ENCODE data around the gene SPTBN1. TPM values are rescaled to one million over a fixed set of nuclear protein-coding genes. Genes with fewer than 3 reads are reported as not detected.

Gene SPTBN1
- total and polyA plus RNA-seq, 9 of the 15 experiments (the other 6 are each of a cell fraction or from before 2014, with no cell fraction given), result 8.9 to 66.8 (median 31.4) TPM

- TF ChIP-seq TCF7L2 (IDR thresholded peaks at IDR 0.05; ENCODE audit: low read depth, low read length) (no peak), ELF4 (CRISPR knock-in tag; IDR thresholded peaks at IDR 0.05) (0 out of 2 replicates have a peak, but pooled peaks have one; percentile 31), KLF16 (IDR thresholded peaks at IDR 0.05) (0 out of 2 replicates have a peak, but pooled peaks have one; percentile 7), SMARCB1 (IDR thresholded peaks at IDR 0.05; ENCODE audit: insufficient read length, low read depth) (no peak), ELK3 (CRISPR knock-in tag; IDR thresholded peaks at IDR 0.05) (no peak), L3MBTL2 (IDR thresholded peaks at IDR 0.05) (no peak), RUNX1 (IDR thresholded peaks at IDR 0.05; ENCODE audit: low read depth) (no peak), EP300 (IDR thresholded peaks at IDR 0.05; ENCODE audit: low read length) (peak; percentile 77), SMAD2 (IDR thresholded peaks at IDR 0.05; ENCODE audit: low read depth, low read length) (no peak), SAFB (IDR thresholded peaks at IDR 0.05; ENCODE audit: borderline replicate concordance, low read depth, low read length) (no peak), ZNF165 (CRISPR knock-in tag; IDR thresholded peaks at IDR 0.05; ENCODE audit: borderline replicate concordance) (no peak), FOXA1 (IDR thresholded peaks at IDR 0.05; ENCODE audit: borderline replicate concordance) (no peak), MAFK (IDR thresholded peaks at IDR 0.05; ENCODE audit: low read length) (no peak)
- TF ChIP-seq, protein P1, sequence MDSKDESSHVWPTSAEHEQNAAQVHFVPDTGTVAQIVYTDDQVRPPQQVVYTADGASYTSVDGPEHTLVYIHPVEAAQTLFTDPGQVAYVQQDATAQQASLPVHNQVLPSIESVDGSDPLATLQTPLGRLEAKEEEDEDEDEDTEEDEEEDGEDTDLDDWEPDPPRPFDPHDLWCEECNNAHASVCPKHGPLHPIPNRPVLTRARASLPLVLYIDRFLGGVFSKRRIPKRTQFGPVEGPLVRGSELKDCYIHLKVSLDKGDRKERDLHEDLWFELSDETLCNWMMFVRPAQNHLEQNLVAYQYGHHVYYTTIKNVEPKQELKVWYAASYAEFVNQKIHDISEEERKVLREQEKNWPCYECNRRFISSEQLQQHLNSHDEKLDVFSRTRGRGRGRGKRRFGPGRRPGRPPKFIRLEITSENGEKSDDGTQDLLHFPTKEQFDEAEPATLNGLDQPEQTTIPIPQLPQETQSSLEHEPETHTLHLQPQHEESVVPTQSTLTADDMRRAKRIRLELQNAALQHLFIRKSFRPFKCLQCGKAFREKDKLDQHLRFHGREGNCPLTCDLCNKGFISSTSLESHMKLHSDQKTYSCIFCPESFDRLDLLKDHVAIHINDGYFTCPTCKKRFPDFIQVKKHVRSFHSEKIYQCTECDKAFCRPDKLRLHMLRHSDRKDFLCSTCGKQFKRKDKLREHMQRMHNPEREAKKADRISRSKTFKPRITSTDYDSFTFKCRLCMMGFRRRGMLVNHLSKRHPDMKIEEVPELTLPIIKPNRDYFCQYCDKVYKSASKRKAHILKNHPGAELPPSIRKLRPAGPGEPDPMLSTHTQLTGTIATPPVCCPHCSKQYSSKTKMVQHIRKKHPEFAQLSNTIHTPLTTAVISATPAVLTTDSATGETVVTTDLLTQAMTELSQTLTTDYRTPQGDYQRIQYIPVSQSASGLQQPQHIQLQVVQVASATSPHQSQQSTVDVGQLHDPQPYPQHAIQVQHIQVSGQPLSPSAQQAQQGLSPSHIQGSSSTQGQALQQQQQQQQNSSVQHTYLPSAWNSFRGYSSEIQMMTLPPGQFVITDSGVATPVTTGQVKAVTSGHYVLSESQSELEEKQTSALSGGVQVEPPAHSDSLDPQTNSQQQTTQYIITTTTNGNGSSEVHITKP (IDR thresholded peaks at IDR 0.05; ENCODE audit: partially characterized antibody), result no peak
- TF ChIP-seq, protein P2, sequence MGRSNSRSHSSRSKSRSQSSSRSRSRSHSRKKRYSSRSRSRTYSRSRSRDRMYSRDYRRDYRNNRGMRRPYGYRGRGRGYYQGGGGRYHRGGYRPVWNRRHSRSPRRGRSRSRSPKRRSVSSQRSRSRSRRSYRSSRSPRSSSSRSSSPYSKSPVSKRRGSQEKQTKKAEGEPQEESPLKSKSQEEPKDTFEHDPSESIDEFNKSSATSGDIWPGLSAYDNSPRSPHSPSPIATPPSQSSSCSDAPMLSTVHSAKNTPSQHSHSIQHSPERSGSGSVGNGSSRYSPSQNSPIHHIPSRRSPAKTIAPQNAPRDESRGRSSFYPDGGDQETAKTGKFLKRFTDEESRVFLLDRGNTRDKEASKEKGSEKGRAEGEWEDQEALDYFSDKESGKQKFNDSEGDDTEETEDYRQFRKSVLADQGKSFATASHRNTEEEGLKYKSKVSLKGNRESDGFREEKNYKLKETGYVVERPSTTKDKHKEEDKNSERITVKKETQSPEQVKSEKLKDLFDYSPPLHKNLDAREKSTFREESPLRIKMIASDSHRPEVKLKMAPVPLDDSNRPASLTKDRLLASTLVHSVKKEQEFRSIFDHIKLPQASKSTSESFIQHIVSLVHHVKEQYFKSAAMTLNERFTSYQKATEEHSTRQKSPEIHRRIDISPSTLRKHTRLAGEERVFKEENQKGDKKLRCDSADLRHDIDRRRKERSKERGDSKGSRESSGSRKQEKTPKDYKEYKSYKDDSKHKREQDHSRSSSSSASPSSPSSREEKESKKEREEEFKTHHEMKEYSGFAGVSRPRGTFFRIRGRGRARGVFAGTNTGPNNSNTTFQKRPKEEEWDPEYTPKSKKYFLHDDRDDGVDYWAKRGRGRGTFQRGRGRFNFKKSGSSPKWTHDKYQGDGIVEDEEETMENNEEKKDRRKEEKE (IDR thresholded peaks at IDR 0.05; ENCODE audit: borderline replicate concordance in 1 of 2, control insufficient read depth in 1 of 2, low read depth in 2 of 2, low read length in 1 of 2), result no peak
- TF ChIP-seq, protein P3, sequence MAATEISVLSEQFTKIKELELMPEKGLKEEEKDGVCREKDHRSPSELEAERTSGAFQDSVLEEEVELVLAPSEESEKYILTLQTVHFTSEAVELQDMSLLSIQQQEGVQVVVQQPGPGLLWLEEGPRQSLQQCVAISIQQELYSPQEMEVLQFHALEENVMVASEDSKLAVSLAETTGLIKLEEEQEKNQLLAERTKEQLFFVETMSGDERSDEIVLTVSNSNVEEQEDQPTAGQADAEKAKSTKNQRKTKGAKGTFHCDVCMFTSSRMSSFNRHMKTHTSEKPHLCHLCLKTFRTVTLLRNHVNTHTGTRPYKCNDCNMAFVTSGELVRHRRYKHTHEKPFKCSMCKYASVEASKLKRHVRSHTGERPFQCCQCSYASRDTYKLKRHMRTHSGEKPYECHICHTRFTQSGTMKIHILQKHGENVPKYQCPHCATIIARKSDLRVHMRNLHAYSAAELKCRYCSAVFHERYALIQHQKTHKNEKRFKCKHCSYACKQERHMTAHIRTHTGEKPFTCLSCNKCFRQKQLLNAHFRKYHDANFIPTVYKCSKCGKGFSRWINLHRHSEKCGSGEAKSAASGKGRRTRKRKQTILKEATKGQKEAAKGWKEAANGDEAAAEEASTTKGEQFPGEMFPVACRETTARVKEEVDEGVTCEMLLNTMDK (IDR thresholded peaks at IDR 0.05; ENCODE audit: borderline replicate concordance, insufficient read depth, low read depth, low read length, poor library complexity, severe bottlenecking), result no peak
- TF ChIP-seq, protein P4, sequence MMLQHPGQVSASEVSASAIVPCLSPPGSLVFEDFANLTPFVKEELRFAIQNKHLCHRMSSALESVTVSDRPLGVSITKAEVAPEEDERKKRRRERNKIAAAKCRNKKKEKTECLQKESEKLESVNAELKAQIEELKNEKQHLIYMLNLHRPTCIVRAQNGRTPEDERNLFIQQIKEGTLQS (IDR thresholded peaks at IDR 0.05), result no peak
- TF ChIP-seq, protein P4 (CRISPR knock-in tag; conservative IDR thresholded peaks at IDR 0.05), result no peak
Measured at GRCh38 chr2:54568876-54569321, 112.8 kb downstream of the SPTBN1 start (continued).

Measured in K562 (cell line).